ENCODE measurements around the gene SLC16A11.

SLC16A11 gene

DNA sequence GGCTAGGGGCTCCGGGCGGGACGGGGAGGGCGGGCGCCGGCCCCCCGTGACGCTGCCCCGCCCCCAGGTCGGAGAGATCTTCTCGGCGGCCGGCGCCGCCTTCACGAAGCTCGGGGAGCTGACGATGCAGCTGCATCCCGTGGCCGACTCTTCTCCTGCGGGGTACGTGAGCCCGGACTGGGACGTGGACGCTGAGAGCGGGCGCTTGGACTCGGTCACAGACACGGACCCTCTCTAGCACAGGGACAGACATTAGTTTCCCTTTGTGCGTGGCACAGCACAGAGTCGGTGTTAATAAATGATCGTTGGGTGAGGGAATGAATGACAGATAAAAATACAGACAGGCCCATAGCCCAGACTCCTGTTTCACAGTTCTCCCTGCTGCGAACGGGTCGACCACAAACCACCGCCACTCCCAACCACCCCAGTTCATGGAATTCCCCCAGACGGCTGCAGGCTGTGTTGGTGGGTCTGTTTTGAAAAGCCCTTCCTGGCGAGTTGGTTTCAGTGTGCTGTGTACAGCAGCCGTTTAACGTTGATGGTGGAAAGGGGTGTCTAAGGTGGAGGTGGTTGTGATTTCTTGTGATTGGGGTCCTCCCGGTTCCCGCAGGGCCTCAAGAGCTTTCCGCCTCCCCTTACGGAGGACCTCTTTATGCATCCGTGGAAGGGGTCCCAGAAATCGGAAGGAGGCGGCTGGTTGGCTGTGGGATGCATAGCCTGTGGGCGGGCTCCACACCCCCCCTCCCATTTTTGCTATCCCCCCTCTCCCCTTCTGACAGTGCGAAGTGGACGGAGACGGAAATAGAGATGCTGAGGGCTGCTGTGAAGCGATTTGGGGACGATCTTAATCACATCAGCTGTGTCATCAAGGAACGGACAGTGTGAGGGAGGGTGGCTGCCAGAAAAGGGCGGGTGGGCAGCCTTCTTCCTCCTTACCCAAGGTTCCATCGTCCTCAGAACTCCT lies 28.6 kb downstream of the SLC16A11 start:
- H3K36me3 ChIP-seq (ENCODE audit: insufficient read depth, low read length): peaks cover 10% of the 10 kb centered on the region; the same call in 1 of the 2 replicates
- no peaks in the 10 kb centered on the region for H3K9me3 ChIP-seq (ENCODE audit: insufficient read depth, low read depth, low read length)
- H3K27ac ChIP-seq (ENCODE audit: low read depth, low read length): peak overlapping the region; percentile 78
- peaks cover 8% of the 10 kb centered on the region for H3K4me1 ChIP-seq (ENCODE audit: insufficient read depth, low read length)
- H3K4me3 ChIP-seq (ENCODE audit: low read length): peak overlapping the region; percentile 81
- 27% methylated on average over 55 of the region's 56 CpGs for WGBS
- peaks cover 2% of the 10 kb centered on the region; the same call in 1 of the 2 replicates for H3K27me3 ChIP-seq (ENCODE audit: insufficient read depth, low read length)
- peak overlapping the region; percentile 77 for H3K9ac ChIP-seq (ENCODE audit: low read depth, low read length)

DNA sequence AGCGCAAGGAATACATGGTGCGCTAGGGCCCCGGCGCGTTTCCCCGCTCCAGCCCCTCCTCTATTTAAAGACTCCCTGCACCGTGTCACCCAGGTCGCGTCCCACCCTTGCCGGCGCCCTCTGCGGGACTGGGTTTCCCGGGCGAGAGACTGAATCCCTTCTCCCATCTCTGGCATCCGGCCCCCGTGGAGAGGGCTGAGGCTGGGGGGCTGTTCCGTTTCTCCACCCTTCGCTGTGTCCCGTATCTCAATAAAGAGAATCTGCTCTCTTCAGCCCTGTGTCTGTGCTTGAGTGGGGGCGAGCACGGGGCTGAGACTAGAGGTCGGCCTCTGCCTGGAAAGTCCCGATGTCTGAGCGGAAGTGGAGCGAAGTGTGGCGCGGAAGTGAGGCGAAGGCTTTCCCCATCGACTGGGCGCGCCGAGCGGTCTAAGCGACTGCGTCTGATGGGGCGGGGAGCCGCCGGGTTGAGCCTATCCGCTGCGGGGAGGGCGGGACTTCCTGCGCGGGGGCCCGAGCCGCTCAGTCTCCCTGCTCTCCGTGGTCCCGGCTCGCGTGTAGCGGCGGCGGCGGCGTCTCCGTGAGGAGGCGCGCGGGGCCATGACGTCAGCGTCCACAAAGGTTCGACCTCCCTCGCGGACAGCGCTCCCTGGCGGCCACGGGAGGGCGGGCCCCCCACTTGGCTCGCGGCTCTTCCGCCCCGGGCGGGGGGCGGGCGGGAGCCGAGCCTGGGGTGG lies 29.5 kb downstream of the SLC16A11 start:
- Histone ChIP-seq H3K4me3 (ENCODE audit: low read length) (peak overlapping the region; percentile 81), H3K4me1 (ENCODE audit: insufficient read depth, low read length) (peaks cover 4% of the 10 kb centered on the region), H3K36me3 (ENCODE audit: insufficient read depth, low read length) (peaks cover 14% of the 10 kb centered on the region; the same call in 1 of the 2 replicates), H3K27me3 (ENCODE audit: insufficient read depth, low read length) (no peaks in the 10 kb centered on the region), H3K9ac (ENCODE audit: low read depth, low read length) (peak overlapping the region; percentile 53), H3K9me3 (ENCODE audit: insufficient read depth, low read depth, low read length) (no peaks in the 10 kb centered on the region), H3K27ac (ENCODE audit: low read depth, low read length) (peak overlapping the region; percentile 78)
- 1% methylated on average over 75 of the region's 75 CpGs for WGBS

DNA sequence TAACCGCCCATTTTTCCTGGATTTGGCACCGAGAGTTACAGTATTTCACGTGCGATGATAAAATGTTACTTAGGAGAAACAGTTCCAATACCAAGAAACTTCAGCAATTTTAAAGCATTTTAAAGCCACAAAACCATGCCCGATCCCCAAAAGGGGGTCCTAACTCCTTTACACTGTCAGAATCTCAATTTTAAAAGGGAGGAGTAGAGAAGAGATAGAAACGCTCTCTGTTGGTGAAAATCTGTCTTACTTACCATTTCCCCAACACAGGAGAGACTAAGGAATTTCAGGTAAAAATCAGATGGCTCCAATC lies 32.0 kb downstream of the SLC16A11 start:
- no peaks in the 10 kb centered on the region for H3K9me3 ChIP-seq (ENCODE audit: insufficient read depth, low read depth, low read length)
- H3K27me3 ChIP-seq (ENCODE audit: insufficient read depth, low read length): no peaks in the 10 kb centered on the region
- H3K4me3 ChIP-seq (ENCODE audit: low read length): peak overlapping the region; percentile 81
- WGBS: 11% methylated on average over 4 of the region's 6 CpGs
- H3K4me1 ChIP-seq (ENCODE audit: insufficient read depth, low read length): peaks cover 4% of the 10 kb centered on the region
- H3K27ac ChIP-seq (ENCODE audit: low read depth, low read length): peak overlapping the region; percentile 97
- H3K9ac ChIP-seq (ENCODE audit: low read depth, low read length): peak overlapping the region; percentile 95
- H3K36me3 ChIP-seq (ENCODE audit: insufficient read depth, low read length): peaks cover 12% of the 10 kb centered on the region; the same call in 1 of the 2 replicates

DNA sequence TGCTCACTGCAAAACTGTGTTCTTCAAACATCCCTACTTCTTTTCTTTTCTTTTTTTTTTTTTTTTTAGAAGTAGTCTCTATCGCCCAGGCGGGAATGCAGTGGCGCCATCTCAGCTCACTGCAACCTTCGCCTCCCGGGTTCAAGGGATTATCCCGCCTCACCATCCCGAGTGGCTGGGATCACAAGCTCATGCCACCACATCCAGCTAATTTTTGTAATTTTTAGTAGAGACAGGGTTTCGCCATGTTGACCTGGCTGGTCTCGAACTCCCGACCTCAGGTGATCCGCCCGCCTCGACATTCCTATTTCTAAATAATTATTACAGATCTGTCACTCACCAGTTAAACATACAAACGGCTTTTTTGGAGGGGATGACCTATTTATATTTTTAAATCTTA lies 32.5 kb downstream of the SLC16A11 start:
- 75% methylated on average over 13 of the region's 14 CpGs for WGBS
- Histone ChIP-seq H3K4me1 (ENCODE audit: insufficient read depth, low read length) (peaks cover 4% of the 10 kb centered on the region), H3K9me3 (ENCODE audit: insufficient read depth, low read depth, low read length) (no peaks in the 10 kb centered on the region), H3K4me3 (ENCODE audit: low read length) (peak overlapping the region; percentile 81), H3K27ac (ENCODE audit: low read depth, low read length) (no peak overlapping the region), H3K36me3 (ENCODE audit: insufficient read depth, low read length) (peaks cover 9% of the 10 kb centered on the region; the same call in 1 of the 2 replicates), H3K27me3 (ENCODE audit: insufficient read depth, low read length) (no peaks in the 10 kb centered on the region), H3K9ac (ENCODE audit: low read depth, low read length) (no peak overlapping the region; the same call in 1 of the 2 replicates)

DNA sequence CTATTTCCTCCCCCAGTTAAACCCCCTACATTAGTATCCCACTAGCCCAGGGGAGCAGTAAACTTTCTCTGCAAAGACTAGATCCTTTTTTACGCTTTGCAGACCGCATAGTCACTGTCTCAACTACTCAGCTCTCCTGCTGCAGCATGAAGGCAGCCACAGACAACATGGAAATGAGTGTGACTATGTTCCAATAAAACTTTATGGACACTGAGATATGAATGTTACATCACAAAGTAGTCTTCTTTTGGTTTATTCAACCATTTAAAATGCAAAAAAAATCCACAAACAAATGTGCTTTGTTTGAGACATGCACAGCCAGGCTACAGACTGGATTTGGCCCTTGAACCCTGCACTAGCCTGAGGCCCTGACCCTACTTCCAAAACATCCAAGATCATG lies 33.4 kb downstream of the SLC16A11 start:
- Histone ChIP-seq H3K9me3 (ENCODE audit: insufficient read depth, low read depth, low read length) (no peaks in the 10 kb centered on the region), H3K4me1 (ENCODE audit: insufficient read depth, low read length) (peaks cover 4% of the 10 kb centered on the region), H3K4me3 (ENCODE audit: low read length) (no peak overlapping the region), H3K36me3 (ENCODE audit: insufficient read depth, low read length) (0 out of 2 replicates have a peak, but pooled peaks cover 4% of the 10 kb centered on the region), H3K9ac (ENCODE audit: low read depth, low read length) (no peak overlapping the region), H3K27me3 (ENCODE audit: insufficient read depth, low read length) (no peaks in the 10 kb centered on the region), H3K27ac (ENCODE audit: low read depth, low read length) (no peak overlapping the region)
- WGBS: 94% methylated on average over 2 of the region's 2 CpGs

DNA sequence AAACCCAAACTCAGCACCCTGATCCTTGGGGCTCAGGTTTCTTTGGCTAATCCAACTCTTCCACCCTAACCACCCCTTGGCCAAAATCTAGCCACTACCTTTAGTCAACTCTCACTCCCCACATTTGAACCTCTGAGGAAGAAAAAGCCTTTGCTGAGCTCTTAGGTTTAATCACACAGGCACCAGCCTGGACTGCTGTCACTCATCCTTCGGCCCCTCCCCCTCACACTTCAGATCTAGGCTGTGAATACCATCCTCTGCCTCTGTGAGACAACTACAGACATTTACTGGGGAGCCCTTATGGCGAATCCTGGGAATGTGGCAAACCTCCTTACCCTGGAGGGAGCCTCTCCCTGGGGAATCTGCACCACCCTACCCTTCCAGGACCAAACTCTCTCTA lies 36.7 kb downstream of the SLC16A11 start:
- Histone ChIP-seq H3K27ac (ENCODE audit: low read depth, low read length) (no peak overlapping the region), H3K36me3 (ENCODE audit: insufficient read depth, low read length) (0 out of 2 replicates have a peak, but pooled peaks cover 7% of the 10 kb centered on the region), H3K9ac (ENCODE audit: low read depth, low read length) (no peak overlapping the region), H3K4me1 (ENCODE audit: insufficient read depth, low read length) (no peaks in the 10 kb centered on the region; the same call in 1 of the 2 replicates), H3K9me3 (ENCODE audit: insufficient read depth, low read depth, low read length) (no peaks in the 10 kb centered on the region), H3K4me3 (ENCODE audit: low read length) (no peak overlapping the region), H3K27me3 (ENCODE audit: insufficient read depth, low read length) (no peaks in the 10 kb centered on the region)
- WGBS: 83% methylated on average over 2 of the region's 2 CpGs

DNA sequence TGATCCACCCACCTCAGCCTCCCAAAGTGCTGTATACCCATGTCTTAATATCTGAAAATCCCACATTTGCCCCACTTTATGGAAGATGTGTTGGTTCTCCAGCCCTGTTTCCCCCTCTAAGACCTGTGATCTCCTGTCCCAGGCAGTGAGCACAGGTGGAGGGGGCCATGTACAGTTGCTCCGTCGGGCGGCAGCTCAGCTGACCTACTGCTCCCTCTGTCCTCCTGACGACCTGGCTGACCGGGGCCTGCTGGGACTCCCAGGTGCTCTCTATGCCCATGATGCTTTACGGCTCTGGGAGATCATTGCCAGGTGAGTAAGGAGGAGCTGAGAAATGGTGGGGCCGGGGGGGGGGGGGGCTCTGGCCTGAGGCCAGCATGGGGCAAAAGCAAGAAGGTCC lies 38.2 kb downstream of the SLC16A11 start:
- 80% methylated on average over 7 of the region's 7 CpGs for WGBS
- Histone ChIP-seq H3K4me3 (ENCODE audit: low read length) (no peak overlapping the region), H3K4me1 (ENCODE audit: insufficient read depth, low read length) (no peaks in the 10 kb centered on the region), H3K27ac (ENCODE audit: low read depth, low read length) (no peak overlapping the region), H3K27me3 (ENCODE audit: insufficient read depth, low read length) (no peaks in the 10 kb centered on the region), H3K9ac (ENCODE audit: low read depth, low read length) (no peak overlapping the region), H3K36me3 (ENCODE audit: insufficient read depth, low read length) (0 out of 2 replicates have a peak, but pooled peaks cover 13% of the 10 kb centered on the region), H3K9me3 (ENCODE audit: insufficient read depth, low read depth, low read length) (no peaks in the 10 kb centered on the region)

DNA sequence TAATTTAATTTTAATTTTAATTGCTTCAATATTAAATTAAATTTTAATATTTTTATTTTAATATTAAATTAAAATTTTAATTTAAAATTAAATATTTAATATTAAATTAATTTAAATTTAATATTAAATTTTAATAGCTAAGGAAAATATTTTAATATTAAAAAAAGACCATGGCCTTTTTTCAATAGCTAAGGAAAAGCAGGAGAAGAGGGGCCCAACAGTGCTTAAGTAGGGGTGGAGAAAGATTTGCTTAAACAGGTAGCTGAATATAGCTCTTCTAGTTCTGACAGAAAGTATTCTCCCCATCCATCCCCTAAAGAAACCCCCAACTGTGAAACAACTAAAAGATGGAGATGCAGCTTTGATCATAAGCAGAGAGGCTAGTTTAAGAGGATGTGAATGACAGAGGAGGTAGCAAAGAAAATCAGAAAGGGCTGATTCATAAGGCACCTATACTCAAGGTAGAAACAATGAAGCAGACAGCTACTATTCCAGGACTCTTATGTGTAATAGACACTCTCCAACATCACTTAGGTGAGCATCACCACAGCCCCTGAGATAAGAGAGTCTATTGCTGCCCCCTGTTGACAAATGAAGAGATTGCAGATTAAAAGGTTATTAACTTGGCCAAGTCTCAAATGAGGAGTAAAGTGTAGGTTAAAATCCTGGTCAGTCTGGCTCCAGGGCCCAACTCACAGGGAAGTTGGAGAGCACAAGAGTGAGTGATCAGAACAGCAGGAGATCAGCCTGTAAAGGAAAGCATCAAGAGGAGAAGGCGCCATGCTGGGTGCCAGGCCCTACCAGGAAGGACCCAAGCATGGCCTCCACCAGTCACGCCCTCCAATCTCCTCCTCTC lies 39.3 kb downstream of the SLC16A11 start:
- Histone ChIP-seq H3K9me3 (ENCODE audit: insufficient read depth, low read depth, low read length) (no peaks in the 10 kb centered on the region), H3K4me3 (ENCODE audit: low read length) (no peak overlapping the region), H3K36me3 (ENCODE audit: insufficient read depth, low read length) (0 out of 2 replicates have a peak, but pooled peaks cover 11% of the 10 kb centered on the region), H3K27me3 (ENCODE audit: insufficient read depth, low read length) (no peaks in the 10 kb centered on the region), H3K9ac (ENCODE audit: low read depth, low read length) (no peak overlapping the region), H3K27ac (ENCODE audit: low read depth, low read length) (no peak overlapping the region), H3K4me1 (ENCODE audit: insufficient read depth, low read length) (no peaks in the 10 kb centered on the region)
- 93% methylated on average over 2 of the region's 2 CpGs for WGBS

DNA sequence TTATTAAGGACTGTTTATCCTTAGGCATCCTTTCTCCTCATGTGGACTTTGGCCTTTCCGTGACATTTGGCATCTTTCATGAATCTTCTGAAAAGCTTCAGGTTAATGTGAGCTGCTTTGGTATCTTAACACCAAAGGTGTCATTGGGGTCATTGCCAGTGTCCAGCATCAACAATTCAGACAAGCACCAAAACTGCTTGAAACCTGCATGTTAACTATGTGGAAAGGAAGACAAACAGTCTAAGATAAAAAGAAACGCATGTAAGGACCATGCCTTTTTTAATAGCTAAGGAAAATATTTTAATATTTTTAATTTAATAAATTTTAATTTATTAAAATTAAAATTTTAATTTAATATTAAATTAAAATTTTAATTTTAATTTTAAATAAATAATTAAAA lies 40.1 kb downstream of the SLC16A11 start:
- WGBS: 100% methylated on average over 1 of the region's 2 CpGs
- Histone ChIP-seq H3K9me3 (ENCODE audit: insufficient read depth, low read depth, low read length) (no peaks in the 10 kb centered on the region), H3K4me3 (ENCODE audit: low read length) (no peak overlapping the region), H3K27me3 (ENCODE audit: insufficient read depth, low read length) (no peaks in the 10 kb centered on the region), H3K4me1 (ENCODE audit: insufficient read depth, low read length) (no peaks in the 10 kb centered on the region), H3K27ac (ENCODE audit: low read depth, low read length) (no peak overlapping the region), H3K9ac (ENCODE audit: low read depth, low read length) (no peak overlapping the region), H3K36me3 (ENCODE audit: insufficient read depth, low read length) (peaks cover 13% of the 10 kb centered on the region; the same call in 1 of the 2 replicates)

DNA sequence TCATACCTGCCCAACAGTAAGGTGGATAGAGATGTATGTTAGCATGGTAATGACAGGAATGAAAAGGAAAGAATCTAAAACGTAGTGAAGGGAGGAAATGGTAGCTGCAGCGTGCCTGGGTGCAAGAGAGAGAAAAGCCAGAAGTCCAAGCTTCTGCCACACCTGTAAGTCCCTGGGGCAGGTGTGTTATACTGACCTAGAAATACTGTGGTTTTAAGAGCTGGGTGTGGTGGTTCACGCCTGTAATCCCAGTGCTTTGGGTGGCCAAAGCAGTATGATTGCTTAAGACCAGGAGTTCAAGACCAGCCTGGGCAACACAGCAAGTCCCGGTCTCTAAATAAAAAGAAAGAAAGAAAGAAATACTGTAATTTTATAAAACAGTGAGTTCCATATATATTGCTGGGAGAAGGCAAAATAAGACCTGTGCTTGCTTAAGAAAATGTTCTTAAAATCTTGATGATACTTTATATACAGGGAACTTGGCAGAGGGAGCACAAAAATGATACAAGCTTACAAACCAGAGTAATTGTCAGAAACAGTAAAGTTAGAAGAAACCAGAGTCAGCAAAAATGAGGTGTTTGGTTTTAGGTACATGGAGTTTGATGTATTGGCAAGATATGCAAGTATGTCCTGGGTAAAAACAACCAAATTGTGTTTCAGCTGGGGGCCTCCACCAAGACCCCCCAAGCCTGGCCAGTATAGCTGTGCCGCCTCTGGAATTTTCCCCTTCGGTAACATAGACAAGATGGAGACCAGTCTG lies 41.4 kb downstream of the SLC16A11 start:
- 96% methylated on average over 6 of the region's 6 CpGs for whole genome bisulfite sequencing
- H3K4me1 ChIP-seq (ENCODE audit: insufficient read depth, low read length): no peaks in the 10 kb centered on the region
- H3K9me3 ChIP-seq (ENCODE audit: insufficient read depth, low read depth, low read length): no peaks in the 10 kb centered on the region
- no peak overlapping the region for H3K9ac ChIP-seq (ENCODE audit: low read depth, low read length)
- H3K27me3 ChIP-seq (ENCODE audit: insufficient read depth, low read length): no peaks in the 10 kb centered on the region
- no peak overlapping the region for H3K27ac ChIP-seq (ENCODE audit: low read depth, low read length)
- H3K4me3 ChIP-seq (ENCODE audit: low read length): no peak overlapping the region
- H3K36me3 ChIP-seq (ENCODE audit: insufficient read depth, low read length): peaks cover 13% of the 10 kb centered on the region; the same call in 1 of the 2 replicates

Measured in HUES64 (cell line).